GM19328 (cell line): Measurements from ENCODE around the gene ANKRD11.
"Not testable (repeated sequence)": the region's sequence is repeated elsewhere in the genome, so short reads cannot be mapped to it uniquely, and the experiment has no call there.

Experiments used
- ATAC-seq: cut with Tn5 transposase; IDR thresholded peaks from one replicate; pipeline ENCODE4 v1.9.1; 2021; ENCODE audit warnings: mild to moderate bottlenecking, moderate library complexity; ENCODE audit not compliant: unreplicated experiment

The ANKRD11 gene

DNA sequence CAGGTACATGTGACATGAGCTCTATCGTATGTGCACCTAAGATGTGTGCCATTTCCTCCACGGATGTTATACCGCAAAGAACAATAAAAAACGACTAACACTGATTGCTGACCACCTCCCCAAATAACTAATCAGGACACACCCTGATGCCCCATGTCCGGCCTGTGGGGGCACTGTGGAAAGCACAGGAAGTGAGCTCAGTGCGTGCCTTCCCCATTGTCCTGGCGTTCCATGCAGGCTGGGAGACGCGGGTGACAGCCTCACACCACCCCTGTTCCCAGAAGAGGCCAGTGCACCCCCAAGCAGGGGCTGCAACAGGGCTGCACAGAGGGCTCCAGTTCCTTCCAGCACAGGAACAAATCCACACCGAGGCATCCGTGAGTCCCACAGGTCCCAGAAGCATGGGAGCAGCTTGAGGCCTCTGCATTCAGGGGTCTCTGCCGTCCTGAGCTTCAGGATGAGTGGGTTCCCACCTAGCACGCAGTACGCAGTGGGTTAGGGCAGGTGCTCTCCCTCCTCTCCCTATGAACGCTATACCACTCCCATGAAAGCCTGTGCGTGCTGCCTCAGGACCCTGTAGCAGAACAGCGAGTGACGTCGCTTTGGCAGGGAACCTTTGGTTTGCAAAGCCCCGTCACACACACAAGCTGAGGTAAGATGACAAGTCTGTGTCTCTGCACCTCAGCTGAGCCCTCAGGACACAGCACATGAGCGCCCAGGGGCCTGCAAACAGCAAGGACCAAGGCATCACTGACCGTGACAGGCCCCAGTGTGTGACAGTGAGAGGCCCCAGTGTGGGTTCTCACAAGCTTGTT, 155.2 kb downstream of the ANKRD11 start:
- no peak for ATAC-seq

DNA sequence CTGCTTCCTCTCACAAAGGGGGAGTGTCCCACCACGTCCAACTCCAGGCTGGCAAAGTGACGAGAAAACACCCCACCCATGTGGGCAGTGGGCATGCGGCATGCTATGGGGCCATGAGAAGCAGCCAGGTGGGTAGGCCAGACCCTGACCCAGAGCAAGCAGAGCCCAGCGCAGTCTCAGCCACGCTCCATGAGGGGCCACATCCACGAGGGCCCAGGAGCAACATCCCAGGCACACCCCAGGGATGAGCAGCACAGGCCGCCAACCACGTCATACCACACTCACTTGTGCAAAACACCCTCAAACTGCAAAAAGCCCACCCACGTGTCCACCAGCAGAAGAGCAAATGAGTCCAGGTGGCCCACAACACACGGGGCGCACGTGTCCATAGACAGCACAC, 155.9 kb downstream of the ANKRD11 start:
- no peak for ATAC-seq

DNA sequence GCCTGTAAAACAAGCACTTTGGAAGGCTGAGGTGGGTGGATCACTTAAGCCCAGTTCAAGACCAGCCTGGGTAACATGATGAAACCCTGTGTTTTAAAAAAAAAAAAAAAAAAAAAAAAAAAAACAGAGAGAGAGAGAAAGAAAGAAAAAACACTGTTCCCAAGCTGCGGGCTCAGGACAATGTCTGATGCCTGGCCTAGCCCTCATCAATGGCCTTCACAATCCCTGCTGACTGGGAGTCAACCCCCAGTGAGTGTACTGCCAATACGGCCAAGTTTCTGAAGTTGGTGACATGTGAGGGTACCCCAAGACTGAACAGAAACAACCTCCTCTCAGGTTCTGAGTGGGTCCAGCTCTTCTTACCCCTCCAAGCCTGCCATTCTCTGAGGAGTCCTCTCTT, 156.3 kb downstream of the ANKRD11 start:
- ATAC-seq: no peak

- ATAC-seq: not testable (repeated sequence)
These were observed 156.9 kb downstream of the ANKRD11 start for GRCh38 chr16:89333401-89334001.

- ATAC-seq: no peak
These were observed 157.5 kb downstream of the ANKRD11 start for GRCh38 chr16:89332902-89333245.

GRCh38 chr16:89332243-89332901, 158.0 kb downstream of the ANKRD11 start:
- ATAC-seq: no peak

- ATAC-seq: no peak
These were observed 158.8 kb downstream of the ANKRD11 start for GRCh38 chr16:89331371-89332109.

DNA sequence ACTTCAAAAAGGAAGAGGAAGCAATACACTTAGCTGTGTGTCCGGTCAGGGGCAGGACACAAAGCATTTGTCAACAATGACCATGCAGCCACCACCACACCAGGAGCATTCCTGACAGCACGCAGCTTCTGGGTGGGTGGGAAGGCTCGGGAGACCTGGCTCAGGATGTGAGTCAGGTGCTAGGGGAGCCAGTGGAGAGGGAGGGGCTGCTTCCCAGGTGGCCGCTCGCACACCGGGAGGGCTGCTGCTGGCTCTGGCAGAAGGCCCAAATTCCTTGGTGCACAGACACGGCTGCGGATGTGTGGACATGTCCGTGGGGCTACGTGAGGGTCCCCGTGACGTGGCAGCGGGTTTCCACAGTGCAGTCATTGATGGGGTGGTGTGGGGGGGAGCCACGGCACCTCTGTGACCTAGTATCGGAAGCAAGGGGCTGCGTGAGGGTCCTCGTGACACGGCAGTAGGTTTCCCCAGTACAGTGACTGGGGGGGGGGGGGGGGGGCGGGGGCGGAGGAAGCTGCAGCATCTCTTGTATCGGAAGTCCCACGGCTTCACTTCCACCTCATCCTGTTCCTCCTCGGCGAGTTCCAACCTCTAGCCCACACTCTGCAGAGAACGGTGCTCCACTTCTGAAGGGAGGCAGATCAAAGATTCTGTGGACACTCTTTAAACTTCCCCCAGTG, 160.0 kb downstream of the ANKRD11 start:
- no peak for ATAC-seq

DNA sequence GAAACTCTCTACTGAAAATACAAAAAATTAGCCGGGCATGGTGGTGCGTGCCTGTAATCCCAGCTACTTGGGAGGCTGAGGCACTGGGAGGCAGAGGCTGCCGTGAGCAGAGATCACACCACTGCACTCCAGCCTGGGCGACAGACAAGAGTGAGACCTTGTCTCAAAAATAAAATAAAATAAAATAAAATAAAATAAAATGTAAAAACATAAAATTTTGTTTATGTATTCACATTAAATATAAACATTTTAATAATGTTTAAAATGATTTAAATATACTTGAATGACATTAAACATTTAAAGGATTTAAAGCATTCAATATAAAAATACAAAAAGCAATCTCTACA, 160.6 kb downstream of the ANKRD11 start:
- not testable (repeated sequence) for ATAC-seq

DNA sequence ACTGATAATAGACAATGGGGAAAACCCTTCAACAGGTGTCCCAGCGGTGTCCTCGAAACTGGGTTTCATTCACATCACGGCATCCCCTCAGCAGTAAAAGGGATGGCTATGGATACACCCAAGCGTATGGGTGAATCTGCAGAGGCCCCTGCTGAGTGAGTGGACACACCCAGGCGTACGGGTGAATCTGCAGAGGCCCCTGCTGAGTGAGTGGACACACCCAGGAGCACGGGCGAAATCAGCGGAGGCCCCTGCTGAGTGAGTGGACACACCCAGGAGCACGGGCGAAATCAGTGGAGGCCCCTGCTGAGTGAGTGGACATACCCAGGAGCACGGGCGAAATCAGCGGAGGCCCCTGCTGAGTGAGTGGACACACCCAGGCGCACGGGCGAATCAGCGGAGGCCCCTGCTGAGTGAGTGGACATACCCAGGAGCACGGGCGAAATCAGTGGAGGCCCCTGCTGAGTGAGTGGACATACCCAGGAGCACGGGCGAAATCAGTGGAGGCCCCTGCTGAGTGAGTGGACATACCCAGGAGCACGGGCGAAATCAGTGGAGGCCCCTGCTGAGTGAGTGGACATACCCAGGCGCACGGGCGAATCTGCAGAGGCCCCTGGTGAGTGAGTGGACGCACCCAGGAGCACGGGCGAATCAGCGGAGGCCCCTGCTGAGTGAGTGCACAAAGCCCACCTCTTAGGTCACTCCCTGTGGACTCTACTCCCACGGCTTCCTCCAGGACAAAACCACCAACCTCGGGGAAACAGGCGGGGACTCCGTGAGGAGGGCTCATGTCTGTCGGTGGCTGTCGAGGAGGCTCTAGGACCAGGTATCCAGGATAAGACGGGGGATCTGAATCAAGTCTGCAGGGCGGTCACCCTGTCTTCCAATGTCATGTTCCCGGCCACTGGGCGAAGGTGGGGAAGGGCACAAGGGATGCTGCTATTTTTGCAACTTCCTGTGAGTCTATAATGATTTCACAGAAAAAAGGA, 161.7 kb downstream of the ANKRD11 start:
- not testable (repeated sequence) for ATAC-seq

DNA sequence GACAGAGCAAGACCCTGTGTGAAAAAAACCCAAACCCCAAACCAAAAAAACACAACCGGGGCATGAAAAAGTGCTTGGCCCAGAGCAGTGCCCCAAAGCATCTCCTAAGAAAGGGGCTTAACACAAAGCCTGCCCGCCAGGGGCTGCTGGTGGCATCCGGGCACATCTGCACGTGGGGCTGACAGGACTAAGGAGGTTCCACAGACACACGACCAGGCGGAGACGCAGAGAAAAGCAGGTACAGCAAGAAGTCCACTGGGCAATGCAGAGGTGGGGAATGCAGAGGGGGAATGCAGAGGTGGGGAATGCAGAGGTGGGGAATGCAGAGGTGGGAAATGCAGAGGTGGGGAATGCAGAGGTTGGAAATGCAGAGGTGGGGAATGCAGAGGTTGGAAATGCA, 163.6 kb downstream of the ANKRD11 start:
- no peak for ATAC-seq

DNA sequence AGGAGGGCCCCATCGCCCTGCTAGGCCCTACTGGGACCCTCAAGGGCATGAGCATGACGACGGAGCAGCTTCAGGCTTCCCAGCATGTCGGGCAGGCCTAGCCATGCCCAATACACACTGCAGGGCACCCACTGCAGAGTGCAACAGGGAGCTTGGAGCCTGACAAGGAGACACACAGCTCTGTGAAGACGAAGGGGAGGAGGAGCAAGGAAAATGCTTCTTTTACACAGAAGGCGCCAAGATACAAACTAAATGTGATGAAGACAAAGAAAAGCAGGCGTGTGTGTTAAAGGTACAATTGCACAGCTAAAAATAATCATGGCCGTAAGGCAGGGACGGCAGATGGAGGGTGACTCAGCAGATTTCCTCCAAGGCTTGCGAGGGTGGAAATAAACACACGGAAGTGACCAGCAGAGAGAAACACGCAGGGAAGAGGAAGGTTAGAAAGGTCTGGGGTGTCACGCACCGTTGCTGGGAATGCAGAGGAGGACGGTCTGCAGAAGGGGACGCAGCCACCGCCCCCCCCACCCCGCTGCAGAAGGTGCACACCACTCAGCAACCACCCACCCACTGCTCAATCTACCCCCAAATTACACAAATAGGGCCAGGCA, 164.4 kb downstream of the ANKRD11 start:
- ATAC-seq: no peak

- ATAC-seq: no peak
These were observed 166.0 kb downstream of the ANKRD11 start for GRCh38 chr16:89324056-89325010.

DNA sequence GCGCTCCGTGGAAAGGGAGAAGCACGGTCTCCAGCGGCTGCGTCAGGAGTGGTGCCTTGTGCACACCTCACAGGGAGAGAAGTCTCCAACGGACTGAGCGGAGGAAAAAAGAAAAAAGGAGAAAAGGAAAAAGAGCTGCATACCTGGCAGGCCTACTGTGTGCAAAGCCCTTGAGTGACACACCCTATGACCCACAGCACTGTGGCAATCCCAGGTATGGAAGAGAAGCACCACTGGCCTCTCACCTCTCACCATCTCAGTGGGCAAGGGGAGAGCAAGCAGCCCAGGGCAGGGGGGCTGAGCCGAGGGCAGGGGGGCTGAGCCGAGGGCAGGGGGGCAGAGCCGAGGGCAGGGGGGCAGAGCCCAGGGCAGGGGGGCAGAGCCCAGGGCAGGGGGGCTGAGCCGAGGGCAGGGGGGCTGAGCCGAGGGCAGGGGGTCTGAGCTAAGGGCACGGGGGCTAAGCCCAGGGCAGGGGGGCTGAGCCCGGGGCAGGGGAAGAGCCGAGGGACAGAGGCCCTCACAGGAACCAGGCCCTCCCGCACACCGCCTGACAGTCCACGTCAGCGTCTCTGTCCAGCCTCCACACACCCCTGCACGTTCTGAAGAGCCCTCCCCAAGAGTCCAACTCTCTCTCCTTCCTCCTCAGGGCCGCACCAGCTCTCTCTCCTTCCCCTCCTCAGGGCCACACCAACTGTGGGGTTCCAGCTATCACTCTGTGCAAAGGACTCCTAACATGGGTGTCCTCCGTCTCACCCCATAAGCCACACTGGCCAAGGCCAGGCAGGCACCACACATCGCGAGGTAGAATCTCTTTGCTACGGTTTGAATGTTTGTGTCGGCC, 167.0 kb downstream of the ANKRD11 start:
- ATAC-seq: no peak

- ATAC-seq: no peak
These were observed 167.8 kb downstream of the ANKRD11 start for GRCh38 chr16:89322321-89323119.

GRCh38 chr16:89320782-89321501, 169.4 kb downstream of the ANKRD11 start:
- no peak for ATAC-seq
